Right lung (tissue), 5 donors: ENCODE measurements around the gene CHN1. TPM values are rescaled to one million over a fixed set of nuclear protein-coding genes. Genes with fewer than 3 reads are reported as not detected.

Experiments used
- DNase-seq, 2 donors: peaks; one replicate each; pipeline ENCODE4 v3.0.0-alpha.2; 2013
- polyA plus RNA-seq, 5 donors: library from polyadenylated mRNA; unstranded; fragments of 120-200 nt; gene quantifications; one replicate each; pipeline versions ENCODE4 v1.2.1 to v1.2.3, GENCODE V29; 2013; ENCODE audit warnings: inconsistent platforms in 1 of 5, low replicate concordance in 1 of 5; ENCODE audit not compliant: insufficient read length in 5 of 5, insufficient read depth in 1 of 5

The CHN1 gene
- polyA plus RNA-seq, 5 donors: 85.6 to 155 (median 112) TPM

GRCh38 chr2:174833737-174834136 lies 171.4 kb downstream of the CHN1 start:
- DNase-seq: no peak

- DNase-seq: no peak
Observed at GRCh38 chr2:174830561-174830960, 174.6 kb downstream of the CHN1 start.

DNA sequence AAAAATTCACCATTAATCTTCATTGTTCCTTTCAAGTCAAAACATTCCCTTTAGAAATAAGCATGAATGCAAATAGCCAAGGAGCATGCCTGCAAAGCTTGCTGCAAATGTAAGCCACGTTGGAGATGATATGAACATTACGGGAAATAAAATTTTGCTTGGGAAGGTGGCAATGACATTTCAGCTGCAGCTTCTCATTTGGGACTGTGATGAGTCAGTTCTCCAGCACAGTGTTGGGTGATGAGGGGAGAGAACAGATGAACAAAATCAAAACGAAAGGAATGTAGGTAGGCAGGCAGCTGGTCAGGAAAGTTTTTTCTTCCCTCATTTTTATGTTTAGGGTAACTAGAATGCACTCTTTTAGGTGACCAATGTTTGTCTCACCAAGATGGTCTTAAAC lies 175.6 kb downstream of the CHN1 start:
- DNase-seq: no peak

DNA sequence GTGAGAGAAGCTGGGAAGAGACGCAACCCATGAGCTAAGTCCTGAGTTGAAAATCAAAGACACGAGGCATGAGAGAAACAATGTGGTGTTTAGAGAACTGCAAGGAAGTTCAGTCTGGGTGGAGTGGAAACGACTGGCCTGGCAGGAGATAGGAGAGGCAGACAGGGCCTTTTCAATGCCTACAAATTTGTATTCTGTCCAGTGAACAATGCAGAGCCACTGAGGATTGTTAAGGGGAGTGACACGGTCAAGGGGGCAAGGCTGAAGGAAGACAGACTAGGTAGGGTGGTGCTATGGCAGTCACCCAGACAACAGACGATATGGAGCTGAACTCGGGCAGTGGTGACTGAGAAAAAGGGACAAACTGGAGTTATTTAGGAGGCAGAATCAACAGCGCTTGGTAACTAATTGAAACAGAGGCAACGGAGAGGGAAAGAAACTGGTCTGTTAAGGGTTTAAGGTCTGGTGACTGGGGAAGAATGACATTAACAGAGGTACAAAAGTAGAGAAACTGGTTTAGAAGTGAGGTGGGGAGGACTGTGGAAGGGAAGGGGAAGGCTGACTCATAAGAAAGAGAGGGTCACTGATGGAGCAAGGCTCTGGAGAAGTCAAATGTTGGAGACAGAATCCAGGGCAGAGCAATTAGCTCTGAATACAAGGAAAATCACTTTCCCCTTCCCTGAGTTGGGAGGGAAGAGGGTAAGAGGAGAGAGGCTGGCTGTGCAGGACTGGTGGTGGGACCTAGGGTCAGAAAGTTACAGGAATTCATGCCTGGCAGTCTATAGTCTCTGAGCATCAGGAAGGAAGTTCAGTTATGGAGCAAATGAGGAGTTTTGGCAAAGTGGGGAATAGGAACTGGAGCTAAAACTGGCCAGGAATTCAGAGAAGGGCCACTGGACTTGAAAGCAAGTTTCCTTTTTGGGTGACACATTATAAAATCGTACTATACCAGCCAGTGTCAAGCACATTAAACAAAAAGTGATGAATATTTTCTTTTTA lies 177.5 kb downstream of the CHN1 start:
- DNase-seq: peak; percentile 55 to 56

GRCh38 chr2:174826051-174826450 lies 179.1 kb downstream of the CHN1 start:
- DNase-seq: no peak

DNA sequence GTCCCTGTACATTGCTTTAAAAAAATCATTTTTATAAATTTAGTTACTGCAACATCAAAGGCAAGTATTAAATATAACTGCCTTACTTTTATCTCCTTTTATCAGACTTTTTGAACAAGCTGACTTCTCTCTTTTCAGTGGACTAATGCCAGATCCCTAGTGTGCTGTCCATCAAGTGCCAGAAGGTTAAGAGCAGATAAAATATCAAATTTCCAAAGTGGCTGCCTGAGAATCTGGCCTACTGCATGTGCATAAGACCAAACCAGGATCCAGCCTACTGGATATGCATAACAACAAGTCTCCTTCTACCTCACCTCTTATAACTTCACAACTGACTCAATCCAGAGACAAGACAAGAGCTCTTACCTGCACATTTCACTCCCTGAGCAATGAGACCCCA lies 181.1 kb downstream of the CHN1 start:
- DNase-seq: no peak

- no peak for DNase-seq
Observed at GRCh38 chr2:174821628-174822027, 183.6 kb downstream of the CHN1 start.

- DNase-seq: no peak
Observed at GRCh38 chr2:174820361-174820760, 184.8 kb downstream of the CHN1 start.

GRCh38 chr2:174815526-174815925 lies 189.7 kb downstream of the CHN1 start:
- no peak for DNase-seq

- no peak for DNase-seq
Observed at GRCh38 chr2:174812037-174812436, 193.1 kb downstream of the CHN1 start.

- no peak for DNase-seq
Observed at GRCh38 chr2:174807931-174808330, 197.2 kb downstream of the CHN1 start.

GRCh38 chr2:174805803-174806202 lies 199.4 kb downstream of the CHN1 start:
- no peak for DNase-seq

DNA sequence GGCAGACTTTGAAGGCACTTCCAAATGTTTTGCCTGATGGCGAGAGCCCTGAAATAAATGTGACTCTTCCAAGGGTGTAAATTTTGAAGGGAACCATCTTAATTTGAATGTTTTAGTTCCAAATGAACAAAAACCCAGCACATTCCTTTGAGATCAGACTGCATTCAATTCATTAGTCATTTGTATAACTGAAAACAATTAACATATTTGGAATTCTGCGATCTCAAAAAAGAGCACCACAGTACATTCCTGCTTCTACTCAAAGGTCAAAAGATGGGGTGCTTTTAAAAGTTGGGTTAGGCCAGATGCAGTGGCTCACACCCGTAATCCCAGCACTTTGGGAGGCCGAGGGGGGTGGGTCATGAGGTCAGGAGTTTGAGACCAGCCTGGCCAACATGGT lies 202.7 kb downstream of the CHN1 start:
- DNase-seq: no peak

GRCh38 chr2:174800436-174801205 lies 204.6 kb downstream of the CHN1 start:
- no peak for DNase-seq

DNA sequence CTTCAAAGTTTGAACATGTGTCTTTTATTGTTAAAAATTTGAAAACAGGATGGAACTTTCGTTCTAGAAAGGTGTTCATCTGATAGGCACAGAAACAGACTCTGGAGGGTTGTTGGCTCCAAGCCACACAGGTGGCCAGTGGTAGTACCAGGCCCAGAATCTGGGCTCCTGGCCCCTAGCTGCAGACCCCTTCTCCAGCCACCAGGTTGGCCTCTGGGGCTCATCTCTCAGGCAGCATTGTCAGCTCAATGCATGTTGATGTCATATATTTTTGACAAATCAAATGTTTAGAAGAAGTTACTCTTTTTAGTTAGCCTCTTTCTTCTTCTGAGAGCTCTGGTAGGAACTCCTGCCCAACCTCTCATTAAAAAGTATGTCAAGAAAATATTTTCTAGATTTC lies 206.4 kb downstream of the CHN1 start:
- no peak for DNase-seq

DNA sequence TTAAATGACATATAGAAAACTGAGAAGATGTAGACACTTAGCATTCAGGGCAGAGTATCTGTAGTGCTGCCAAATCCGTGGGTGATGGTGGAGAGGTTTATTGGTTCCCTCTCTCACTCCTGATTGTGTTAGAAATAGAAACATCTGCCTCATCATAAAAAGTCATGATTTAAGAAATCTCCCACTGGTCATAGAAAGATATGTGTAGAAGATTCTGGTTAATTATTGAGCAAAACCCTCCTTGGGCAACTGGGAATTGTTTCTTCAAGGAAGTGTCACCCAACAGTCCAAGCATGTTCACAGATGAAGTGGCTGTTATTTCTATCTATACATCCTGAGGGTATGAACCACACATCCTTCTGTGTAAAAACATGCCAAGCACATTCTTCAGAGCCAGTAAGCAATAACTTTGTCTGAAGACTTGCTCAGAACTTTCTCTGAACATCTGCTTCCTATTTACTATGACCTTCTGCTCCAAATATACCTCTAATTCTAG lies 207.4 kb downstream of the CHN1 start:
- no peak for DNase-seq

DNA sequence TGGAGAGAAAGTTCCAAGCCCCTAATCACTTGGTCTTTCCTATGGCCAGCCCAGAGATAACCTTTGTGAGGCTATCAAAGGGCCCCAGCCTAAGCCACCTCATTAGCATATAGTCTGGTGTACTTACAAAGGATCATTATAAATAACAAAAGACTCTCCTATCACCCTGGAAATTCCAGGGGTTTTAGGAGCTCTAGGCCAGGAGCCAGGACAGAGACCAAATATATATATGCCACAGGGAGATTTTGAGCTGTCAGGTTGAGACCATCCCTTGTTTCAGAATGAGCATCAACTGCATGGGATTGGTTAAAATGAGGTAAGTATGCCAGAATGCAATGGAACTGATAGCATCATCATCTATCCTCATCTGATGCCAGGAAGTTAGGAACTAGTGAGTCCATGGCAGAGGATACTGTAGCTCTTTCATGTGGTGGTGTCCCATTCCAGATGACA lies 208.8 kb downstream of the CHN1 start:
- no peak for DNase-seq

GRCh38 chr2:174794851-174795374 lies 210.3 kb downstream of the CHN1 start:
- DNase-seq: no peak

GRCh38 chr2:174792309-174793025 lies 212.7 kb downstream of the CHN1 start:
- no peak for DNase-seq

- DNase-seq: no peak
Observed at GRCh38 chr2:174791746-174792280, 213.4 kb downstream of the CHN1 start.

DNA sequence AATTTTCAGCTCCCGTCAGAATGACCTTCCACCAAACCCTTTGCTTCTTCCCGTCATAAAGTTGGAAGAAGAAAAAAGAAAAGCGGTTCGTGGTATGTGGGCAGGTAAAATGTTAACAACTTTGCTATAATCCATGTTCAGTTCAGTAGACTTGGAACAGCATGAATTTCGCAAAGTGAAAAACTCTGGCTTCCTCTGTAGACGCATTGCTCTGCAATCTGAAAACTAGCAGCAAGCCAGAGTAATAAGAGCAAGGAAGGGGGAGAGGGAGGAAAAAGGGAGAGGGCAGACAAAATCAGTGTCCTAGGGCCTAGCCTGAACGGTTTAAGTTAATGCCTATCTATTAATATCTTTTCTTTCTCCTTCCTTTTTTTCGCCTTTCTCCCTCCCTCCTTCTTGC lies 214.2 kb downstream of the CHN1 start:
- DNase-seq: no peak
